Stimulated activated CD8-positive, alpha-beta memory T cell treated with anti-CD3 and anti-CD28 coated beads, Interleukin-7, amount 100 ng/mL, for 48 hours (primary cell): ENCODE measurements around the gene DPP10.

ENCODE experiments used
- DNase-seq, 2 donors: peaks; one replicate each; pipeline ENCODE4 v3.0.0-alpha.2; 2020; ENCODE audit warnings: low read depth in 1 of 2; ENCODE audit errors: extremely low read depth in 1 of 2

Gene DPP10

DNA sequence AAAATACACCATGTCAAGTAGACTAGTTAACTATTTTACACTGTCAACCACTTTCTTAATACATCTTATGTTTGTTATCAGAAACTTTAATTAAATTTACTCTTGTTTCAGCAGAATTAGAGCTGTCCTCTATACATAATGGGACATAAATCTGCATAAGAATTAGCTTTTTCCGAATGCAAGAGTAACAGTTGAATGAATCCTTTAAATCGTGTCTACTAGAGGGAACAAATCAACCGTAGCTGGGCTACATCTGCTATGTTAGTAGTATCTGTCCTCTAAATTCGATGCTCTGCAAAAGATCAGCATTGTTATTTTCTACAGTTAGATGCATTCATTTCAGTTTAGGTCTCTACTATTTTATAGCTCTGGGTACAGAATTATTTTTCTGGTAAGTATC is 1090.6 kb downstream of the DPP10 start:
- DNase-seq: no peak

DNA sequence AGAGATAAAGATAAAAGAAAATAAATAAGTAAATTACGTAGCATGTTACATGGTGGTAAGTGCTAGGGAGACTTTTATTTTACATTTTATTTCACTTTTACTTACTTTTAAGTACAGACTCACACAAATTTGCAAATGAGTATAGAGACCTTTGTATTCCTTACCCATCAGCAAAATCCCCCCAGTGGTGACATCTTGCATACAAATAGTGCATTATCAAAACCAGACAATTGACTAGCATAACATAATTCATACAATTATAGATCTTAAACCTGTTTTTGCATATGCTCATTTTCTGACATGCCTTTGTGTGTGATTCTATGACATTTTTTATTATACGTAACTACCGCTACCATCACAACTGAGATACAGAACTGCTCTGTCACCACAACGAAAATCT is 1099.4 kb downstream of the DPP10 start:
- no peak for DNase-seq

DNA sequence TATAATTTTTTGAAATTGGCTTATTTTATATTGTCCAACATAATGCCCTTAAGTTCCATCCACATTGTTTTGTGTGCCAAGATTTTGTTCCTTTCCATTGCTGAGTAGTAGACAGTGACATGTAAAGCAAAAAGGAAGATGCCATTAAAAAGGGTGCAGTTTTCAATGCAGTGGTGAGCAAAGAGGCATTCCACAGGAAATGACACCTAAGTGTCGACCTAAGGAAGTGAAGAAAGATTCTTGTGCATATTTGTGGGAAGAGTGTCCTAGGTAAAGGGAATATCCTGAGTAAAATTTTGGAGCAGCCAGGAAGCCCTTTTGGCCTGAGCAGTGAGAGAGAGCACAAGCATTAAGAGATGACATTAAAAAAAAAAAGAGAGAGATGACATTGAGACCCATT is 1099.9 kb downstream of the DPP10 start:
- DNase-seq: no peak

DNA sequence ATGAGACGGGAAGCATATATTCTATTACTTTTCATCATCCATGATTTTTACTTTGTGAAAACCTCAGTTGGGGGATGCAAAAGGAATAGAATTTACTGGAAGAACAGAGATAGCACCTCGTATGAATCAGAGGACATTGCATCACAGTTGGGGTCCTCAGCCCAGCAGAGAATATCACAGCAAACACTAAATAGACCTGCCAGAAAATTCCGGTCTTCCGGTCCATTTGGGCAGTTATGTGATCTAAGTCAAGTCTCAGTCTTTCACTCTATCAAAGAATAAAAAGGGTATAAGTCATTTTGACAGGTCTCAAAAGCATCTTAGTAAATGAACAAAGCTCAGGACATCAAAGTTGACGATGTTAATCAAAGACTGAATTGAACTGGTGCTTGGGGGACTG is 1100.6 kb downstream of the DPP10 start:
- no peak for DNase-seq

DNA sequence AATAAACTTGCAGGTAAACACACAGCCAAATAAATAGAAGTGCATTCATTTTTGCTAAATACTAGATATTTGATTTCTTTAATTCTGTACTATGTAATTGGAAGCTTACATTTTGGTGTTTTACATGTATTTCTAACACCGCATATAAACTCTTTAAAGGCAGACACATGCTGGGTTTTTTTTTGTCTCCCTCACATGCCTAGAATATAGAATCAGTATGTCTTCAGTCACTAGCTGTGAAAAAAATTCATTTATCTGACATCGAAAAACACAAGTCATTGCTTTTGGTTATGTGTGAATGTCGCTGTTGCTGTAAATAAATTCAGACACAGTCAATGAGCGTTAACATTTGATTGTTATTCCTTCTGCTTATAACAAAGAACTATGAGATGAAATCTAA is 1101.0 kb downstream of the DPP10 start:
- no peak for DNase-seq

DNA sequence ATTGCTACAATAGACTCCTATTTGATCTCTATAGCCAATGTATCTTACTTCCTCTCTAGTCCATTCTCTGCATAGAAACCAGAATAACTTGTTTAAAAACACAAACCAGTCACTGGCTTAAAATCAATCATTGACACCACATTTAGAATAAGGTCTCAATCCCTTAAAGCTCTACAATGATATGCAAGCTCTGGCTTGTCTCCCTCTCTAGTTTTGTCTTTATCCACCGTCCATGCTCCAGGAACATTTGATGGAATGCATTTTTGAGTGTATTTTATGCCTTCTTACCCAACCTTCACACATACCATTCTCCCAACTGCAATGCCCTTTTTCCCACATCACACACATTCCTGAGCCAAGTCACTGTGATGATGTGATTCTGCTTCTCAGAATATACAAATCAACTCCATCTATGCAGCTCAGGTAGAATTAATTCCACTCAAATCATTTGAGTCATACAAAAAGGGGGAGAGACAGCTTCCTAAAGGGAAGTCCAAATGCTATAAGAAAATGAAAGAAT is 1107.2 kb downstream of the DPP10 start:
- DNase-seq: no peak

DNA sequence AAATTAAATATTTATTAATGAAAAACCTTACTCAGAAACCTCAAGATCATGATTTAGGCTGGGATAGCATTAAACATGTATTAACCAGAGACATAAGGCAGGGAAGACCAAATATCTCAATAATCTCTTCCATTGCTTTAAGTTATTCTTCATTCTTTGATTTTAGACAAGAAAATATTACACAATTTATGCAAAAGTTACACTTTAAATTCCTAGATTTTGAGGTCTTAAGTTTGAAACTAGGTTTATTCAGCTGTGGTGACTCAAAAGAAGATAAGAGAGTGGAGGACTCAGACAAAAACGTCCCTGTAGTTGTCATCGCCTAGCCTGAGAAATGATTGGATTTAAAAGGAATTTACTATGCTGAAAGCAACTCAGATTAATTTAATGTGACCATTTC is 1110.3 kb downstream of the DPP10 start:
- no peak for DNase-seq

DNA sequence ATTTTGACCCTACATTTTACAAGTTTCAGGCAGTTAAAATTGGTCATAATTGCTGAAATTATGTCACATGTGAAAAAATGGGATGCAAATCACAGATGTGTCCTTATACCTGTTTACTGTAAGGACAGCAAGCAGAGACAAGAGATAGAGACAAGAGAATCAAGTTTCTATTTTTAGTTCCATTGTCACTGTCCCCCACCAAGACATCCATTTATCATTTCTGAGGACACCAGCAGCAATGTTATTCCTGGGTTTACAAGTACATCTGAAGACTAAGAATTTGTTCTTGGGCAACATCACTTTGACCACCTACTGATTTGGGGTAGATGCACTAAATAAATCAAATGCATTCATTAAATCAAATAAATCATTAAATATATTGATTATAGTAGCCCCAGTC is 1111.7 kb downstream of the DPP10 start:
- no peak for DNase-seq

DNA sequence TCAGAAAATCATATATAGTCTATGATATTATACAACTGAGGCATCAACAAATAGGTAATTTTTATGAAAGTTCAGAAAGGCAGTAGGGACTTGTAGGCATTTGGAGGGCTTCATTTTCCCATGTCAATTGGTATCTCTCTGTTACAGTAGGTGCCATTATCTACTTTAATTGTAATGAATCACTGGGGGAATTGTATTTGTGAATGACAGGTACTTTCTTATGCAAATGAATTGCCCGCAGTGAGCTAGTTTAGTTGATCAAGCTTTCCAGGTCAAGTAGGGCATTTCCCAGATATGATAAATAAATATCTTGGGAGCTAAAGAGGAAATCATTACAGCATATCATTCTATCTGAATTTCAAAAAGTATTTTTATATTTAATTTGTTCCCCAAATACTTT is 1116.3 kb downstream of the DPP10 start:
- no peak for DNase-seq

DNA sequence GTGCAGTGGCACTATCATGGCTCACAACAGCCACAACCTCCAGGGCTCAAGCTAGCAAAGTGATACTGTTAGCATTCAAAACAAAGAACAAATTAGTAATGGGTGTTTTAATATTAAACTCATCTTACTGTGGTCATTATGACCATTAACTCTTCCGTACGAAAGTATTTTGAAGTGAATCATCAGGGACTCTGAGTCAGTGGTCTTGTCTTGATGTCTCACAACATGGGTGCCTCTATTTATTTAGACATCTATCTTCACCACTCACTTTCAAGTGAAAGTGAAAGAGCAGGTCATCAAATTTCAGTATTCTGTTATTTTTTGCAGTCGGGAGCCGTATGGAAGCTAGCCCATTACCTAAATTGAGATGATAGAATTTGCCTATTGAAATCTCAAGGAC is 1118.2 kb downstream of the DPP10 start:
- no peak for DNase-seq

DNA sequence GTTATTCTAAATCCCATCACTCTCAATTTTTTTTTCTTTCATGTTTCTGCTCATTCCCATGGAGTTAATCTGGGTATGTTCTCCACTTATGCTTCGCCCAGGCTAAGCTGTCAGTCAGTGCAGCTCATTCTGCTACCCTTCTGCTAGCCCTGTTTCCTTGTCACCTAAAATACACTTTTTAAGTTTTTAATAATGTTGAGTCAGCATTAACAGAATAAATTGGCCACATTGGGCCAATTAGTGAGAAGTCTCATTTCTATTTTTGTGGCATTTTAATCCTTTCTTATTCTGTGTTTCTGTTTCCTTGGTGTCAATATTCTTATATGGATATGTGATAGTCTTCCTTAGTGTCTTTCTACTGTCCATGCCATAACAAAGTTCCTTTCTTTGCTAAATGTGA is 1126.2 kb downstream of the DPP10 start:
- DNase-seq: no peak

DNA sequence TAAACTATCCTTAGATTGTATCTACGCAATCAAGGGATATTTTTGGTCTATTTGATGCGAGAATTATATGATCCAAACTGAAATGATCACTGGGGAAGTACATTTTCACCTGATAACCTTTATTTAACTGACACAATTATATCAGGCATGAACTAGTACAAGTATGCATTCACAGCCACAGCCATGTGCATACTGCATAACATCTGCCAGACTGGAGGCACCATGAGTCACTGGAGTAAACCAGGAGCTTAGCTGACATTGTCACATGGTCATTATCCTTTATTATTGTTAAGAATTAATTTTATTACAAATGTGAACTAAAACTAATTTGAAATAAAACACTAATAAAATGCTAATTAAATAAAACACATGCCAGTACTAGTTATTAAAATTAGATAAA is 1127.1 kb downstream of the DPP10 start:
- DNase-seq: no peak

DNA sequence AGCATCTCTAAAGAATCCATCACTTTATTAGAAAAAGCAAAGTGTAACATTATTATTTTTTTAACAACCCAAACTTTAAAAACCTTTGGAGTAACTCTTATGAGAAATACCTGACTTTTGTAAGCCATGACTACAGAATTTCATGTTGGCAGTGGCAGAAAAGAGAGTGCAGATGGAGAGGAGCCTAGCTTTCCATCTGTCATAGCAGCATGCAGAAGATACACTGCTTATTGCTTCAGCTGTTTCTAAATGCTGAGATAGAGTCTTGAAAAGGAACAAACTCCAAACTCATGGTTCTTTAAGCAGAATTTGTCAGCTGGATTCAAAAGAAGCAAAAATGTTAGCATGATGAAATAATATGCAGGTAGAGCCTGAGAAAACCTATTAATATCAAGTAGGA is 1130.3 kb downstream of the DPP10 start:
- DNase-seq: no peak

DNA sequence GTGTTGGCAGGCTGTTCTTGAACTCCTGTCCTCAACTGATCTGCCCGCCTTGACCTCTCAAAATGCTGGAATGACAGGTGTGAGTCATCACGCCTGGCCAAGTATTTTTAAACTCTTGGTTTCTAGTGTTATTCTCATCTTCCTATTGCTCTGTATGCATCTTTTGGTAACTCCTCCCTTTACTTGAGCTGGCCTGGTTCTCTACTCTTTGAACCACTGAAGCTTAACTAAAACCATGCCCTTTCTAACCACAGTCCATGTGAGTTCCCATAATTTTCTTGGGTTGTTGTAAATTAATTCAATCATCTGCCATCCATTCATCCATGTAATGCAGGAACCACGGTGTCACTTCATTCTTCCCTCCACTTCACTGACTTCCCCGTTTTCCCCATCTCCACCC is 1131.3 kb downstream of the DPP10 start:
- DNase-seq: no peak

DNA sequence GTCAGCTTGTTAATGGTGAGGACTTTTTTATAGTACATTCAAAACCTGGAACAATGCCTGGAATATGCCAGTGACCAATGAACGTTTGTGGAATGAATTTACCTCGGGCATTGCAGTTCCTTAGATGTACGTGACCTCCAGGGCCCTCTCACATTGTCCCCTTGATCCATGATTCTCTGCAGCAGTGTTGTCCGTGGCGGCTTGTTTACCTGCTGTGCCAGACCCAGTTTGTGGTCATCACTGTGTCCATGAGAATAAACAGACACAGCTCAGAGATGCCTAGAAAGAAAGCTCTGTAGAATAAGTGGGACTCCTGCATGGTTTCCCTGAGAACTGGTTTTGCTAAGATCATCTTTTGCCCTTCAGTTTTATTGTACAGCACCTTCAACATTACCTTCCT is 1132.2 kb downstream of the DPP10 start:
- DNase-seq: no peak

DNA sequence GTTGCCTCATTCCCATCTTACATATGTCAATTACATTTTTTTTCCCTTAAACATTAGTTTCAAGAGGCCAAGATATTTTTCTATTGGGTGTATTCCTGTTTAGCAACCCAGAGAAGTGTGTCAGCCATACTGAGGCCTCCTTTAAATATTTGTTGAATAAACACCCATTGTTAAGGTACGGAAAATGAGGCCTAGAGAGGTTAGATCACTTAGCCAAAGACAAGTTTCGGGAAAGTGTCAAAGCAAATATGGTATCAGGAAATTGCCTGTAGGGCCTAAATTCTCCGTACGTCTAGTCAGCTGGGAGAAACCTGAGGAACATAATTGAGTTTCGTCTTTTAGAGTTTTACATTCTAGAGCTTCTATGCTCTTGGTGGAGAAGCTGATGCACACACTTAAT is 1138.3 kb downstream of the DPP10 start:
- DNase-seq: no peak

DNA sequence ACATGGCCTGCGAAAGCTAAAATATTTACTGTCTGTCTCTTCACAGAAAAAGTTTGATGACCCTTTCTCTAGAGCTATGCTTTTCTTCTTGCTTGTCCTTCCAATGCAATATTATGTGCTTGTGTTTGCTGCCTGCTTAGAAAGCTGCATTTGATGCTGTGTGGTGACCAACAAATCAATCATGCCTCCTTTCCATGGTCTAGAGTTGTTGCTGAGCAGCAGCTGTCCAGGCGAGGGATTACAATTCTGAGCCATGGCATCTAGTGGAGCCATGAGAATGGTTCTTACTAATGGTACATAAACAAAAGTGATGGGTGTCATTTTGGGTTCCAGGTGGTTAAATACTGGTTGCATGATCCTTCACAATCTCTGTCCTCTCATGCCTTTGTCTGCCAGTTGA is 1142.1 kb downstream of the DPP10 start:
- no peak for DNase-seq

DNA sequence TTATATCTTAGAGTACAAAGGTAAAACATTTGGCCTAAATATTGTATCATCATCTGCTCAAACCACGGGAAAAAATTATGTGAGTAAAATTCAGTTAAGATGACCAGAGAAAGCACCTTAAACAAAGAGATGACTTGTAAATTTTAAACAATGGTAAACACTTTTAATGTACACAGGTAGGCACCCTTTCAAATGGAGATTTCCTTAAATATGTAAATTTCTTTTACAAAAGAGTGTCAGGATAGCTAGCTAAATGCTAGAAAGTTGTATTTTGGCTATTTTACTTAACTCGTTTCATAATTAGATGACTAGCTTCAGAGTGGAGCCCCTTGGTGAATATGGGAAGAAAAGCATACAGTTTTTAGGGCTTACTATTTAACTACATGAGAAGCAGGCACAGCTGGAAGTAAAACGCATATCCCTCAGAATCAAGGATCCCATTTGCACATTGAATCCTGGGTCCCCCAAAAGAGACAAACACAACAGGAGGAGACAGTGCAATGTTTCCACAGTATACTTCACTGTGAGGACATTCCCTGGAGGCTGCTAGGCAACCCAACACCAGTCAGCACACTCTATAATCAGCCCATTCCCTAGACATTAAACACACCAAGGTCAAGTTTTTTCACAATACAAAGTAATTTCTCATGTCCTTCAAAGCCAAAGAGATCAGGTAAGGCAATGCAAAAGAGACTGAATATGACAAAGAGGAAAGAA is 1154.4 kb downstream of the DPP10 start:
- DNase-seq: no peak

DNA sequence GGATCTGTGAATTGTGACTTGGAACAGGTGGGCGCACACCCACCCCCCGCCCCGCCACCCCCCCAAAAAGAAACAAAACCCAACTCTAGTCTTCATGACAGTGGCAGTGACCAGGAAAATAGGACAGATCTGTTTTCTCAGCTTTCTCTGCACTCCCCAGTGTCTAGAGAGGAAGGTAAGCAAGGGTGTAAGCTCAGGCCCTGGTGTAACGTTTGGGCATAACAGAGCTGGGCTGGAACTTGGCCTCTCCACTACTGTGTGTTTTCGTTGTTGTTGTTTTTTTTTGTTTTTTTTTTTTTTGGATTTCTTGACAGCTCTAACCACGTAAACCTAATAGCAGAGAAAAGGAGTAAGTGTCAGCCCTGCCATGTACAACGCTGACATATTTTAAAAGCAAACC is 1160.8 kb downstream of the DPP10 start:
- DNase-seq: no peak

DNA sequence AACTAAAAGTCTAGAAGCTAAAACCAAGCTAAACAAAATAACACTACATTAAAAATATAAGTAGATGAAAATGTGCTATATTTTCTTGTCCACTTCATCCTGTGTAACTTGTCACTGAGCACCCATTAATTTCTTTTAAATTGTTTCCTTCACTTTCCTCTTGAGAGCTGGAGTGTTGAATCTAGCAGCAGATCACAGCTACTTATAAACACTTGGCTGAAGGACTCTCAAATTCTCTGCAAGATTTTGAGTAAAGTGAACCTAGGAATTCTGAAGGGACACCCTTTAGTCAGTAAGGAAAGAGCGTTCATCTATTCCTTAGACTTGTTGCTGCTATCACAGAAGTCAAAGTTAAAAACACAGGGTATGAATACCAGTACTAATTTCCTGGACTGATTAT is 1163.9 kb downstream of the DPP10 start:
- DNase-seq: no peak

DNA sequence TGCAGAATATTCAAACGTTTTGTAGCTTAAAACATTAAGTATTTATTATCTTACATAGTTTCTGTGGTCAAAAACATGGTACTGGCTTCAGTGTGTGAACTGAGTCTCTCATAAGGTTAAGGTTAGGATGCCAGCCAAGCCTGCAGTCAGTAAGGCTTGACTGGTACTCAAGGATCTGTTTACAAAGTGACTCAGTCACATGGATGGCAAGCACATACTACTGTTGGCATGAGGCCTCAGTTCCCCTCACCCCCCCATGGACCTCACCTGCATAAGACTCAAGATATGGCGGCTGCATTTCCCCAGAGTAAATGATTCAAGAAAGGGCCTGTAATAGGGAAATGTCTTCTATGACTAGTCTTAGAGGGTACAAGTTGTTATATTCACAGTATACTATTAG is 1167.5 kb downstream of the DPP10 start:
- DNase-seq: no peak

DNA sequence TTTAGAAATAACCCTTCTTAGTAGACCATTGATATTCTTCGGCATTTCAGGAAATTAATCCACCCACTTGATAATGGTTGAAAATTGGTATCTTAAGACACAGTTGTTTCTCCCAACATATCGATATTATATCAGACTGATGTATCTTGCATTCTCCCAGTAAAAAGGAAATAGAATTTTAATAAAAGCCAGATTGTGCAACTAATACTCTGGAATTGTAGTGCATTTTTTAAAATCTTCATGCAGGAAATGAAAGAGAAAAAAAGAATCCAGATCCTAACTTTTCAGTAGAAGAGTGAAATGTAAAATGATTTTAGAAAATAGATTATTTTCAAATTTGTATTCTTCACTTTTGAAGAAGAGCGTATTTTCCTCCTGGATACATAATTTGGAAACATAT is 1168.4 kb downstream of the DPP10 start:
- DNase-seq: no peak

DNA sequence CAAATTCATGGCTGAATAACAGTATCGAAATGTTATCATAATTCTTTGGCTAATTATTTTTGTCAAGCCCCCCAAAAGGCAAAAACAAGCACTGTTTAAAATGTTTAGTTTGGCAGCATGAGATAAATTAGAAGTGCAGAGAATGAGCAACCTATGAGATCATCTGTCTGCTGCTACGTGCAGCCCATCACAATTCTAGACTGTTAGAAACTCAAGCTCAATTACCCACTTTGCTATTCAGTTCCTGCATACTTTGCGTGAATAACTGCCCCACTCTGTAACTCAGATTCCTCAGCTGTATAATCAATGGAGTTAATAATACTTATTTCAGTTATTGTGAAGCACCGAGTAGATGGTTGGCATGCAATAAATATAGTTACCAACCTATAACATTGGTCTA is 1181.9 kb downstream of the DPP10 start:
- no peak for DNase-seq
